NCI-H1105 (cell line): ENCODE results near the gene ADAT1.
A peak's percentile ranks its signal among the peaks of the same experiment; 100 is the strongest.

Source experiments
- DNase-seq: peaks from one replicate; lab custom pipeline; 2025; lab: John Stamatoyannopoulos, UW

Gene ADAT1

DNA sequence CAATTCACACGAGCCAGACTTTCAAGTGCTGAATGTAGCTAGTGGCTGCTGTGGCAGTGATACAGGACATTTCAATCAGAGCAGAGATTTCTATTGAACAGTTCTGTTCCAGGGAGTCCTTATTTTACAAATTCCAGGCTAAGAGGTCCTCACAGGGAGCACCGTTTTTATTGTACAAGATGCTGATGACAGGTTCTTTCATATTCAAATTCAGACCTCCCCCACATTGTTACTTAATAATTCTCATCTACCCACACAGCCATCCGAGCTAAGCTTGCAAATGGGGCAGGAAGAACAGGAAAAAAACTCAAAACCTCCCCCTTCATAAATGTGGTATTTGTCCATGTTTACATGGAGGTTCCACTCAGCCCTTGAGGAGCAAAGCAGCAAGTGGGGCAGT, 47.1 kb downstream of the ADAT1 start:
- no peak for DNase-seq

DNA sequence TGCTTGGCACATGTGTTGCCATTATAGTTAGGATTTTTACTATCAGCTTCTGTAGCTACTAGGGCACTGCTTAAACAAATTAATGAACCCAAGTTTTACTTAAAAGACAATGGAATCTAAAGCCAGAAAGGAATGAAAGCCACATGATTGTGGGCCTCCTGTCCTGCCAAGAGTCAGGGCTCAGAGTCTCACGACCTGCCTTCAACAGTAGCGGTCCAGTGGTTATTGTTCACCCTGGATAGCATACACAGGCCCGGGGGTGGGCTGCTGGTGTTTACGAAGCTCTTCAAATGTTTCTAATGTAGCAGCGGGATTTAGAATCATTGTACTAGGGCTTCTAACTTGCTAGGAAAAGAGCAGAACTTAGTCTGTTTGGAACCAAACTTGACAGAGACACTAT, 49.1 kb downstream of the ADAT1 start:
- no peak for DNase-seq

DNA sequence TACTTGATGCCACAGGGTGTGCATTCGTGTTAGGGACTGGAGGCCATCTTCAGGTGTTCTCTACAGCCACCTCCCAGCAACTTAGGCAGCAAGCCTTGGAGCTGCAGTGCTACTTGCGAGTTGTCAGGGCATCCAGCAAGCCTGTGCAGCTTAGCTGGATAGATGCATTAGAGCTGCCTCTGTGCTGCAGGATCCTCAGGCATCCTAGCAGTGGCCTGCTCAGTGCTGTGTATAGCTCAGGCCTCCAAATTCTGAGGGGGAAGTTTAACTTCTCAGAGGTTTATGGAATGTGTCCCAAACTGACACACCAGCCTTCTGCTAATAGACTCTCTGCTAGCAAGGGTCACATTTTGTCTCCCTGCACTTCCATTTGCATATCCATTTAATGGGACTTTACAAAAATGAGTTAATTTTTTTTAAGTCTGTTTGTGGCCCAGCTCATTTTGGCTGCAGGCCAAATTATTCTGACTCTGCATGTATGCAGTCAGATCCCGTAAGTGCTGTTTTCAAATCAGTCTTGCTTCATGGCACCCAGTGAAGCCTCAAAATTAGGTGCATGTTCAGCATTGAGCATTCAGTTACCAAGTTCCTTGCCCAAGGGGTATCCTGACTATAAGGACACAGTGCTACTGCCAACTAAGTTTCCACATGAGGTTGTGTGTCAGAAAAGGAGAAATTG, 50.1 kb downstream of the ADAT1 start:
- no peak for DNase-seq

DNA sequence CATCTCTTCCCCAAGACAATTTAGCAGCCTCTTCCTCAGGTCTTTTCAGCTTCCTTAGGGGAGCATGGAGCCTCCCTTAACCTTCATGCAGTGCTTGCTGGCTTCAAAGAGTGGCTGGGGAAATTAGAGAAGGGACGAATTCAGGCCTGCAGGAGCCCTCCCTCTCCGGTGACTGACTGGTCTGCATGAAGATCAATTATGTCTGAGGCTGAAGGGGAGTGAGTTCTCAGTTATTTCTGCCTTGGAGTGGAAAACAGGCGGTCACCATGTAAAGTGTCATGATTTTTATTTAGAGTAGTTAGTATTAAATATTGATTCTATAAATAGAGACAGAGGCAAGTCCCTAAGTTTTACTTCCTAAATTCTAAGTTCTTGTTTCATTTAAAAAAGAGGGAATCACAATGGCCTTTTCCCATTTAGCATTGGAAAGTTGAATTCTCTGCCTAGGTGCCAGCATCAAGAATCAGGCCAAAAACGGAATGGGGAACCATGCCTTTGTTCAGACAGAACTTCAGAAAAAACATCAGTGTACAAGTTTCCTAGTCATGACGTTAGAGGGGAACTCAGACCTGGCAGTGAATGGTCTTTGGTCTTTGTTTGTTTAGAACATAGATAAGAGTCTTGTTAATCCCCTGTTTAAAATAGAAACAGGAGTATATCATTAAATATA, 52.5 kb downstream of the ADAT1 start:
- DNase-seq: no peak

DNA sequence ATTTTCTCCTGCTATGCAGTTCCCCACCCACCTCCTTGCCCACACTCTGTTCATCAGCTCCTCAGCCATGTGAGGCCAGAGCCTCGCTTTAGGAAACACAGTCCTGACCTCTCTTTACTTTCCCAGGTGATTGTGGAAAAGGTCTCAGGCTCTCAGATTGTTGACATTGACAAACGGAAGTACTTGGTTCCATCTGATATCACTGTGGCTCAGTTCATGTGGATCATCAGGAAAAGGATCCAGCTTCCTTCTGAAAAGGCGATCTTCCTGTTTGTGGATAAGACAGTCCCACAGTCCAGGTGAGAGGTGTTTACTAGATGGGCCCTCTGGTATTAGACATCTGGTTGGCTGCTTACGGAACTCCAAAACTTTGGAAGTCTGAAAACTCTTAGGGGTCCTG, 55.2 kb downstream of the ADAT1 start:
- DNase-seq: no peak

DNA sequence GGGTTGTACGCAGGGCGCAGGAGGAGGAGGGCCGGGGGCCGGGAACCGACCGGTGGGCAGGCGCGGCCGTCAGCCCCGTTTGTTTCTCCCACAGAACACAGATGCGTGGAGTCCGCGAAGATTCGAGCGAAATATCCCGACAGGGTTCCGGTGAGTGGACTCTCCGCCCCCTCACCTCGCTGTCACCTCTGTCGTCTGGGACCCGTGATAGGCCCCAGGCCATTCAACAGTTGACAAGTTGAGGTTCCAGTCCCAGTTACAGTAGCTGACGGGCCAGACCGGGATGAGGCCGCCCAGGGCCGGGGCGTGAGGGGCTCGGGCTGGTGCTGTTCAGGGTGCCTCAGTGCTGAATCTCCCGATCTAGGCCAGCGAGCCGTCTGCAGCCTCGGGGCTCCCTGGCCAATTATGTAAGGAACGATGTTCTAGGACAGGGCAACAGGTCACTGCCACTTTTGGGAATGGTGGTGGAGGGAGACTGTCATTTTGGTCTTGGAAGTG, 56.3 kb downstream of the ADAT1 start:
- DNase-seq: no peak

DNA sequence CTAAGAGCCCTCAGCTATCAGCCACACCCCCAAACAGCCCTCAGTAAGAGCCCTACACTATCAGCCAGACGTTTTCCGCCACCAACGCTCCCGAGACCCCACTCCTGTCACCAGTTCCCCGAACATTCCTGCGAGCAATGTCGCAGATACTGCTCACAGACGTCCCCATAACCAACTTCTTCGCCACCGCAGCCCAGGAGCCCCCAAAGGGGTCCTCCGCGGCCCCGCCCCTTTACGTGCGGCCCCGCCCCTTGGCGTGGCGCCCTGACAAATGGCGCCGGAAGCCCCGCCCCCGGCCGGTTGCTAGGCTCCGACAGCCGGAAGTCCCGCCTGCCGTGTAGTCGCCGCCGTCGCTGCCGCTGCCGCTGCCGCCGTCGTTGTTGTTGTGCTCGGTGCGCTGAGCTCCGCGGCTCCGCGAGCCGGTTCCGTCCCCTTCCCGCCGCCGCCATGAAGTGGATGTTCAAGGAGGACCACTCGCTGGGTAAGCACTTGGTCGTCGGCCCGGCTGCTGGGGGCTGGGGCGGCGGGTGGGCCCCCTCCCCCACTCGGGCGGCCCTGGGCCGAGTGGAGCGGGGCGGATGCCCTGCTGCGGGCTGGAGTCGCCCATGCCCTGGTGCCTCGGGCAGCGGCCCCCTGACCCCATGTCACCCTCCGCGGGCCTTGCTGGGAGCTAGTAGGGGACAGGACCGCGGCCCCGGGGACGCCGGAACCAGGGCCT, 56.9 kb downstream of the ADAT1 start, which contains the start of gene GABARAPL2:
TSS of gene GABARAPL2 (plus strand) at position 340 of the 718 bp plus-strand sequence. CDS start at position 448, 108 bp downstream.
- peak; percentile 36 for DNase-seq

DNA sequence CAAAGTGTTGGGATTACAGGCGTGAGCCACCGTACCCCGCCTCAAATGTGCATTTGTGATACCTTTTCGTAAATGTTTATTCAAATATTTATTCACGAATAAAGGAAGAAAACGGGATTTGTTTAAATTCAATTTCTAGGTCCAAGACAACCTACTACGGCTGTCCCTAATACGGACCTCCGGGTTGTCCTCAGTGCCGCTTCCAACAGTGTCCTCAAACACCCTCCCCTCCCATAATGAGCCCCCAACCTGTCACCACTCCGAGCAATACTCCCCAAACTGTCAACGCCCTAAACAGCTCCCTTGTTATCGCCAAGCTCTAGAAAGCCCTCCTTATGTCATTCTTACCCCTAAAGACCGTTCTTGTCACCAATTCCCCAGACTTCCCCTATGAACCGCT, 57.4 kb downstream of the ADAT1 start:
- no peak for DNase-seq

DNA sequence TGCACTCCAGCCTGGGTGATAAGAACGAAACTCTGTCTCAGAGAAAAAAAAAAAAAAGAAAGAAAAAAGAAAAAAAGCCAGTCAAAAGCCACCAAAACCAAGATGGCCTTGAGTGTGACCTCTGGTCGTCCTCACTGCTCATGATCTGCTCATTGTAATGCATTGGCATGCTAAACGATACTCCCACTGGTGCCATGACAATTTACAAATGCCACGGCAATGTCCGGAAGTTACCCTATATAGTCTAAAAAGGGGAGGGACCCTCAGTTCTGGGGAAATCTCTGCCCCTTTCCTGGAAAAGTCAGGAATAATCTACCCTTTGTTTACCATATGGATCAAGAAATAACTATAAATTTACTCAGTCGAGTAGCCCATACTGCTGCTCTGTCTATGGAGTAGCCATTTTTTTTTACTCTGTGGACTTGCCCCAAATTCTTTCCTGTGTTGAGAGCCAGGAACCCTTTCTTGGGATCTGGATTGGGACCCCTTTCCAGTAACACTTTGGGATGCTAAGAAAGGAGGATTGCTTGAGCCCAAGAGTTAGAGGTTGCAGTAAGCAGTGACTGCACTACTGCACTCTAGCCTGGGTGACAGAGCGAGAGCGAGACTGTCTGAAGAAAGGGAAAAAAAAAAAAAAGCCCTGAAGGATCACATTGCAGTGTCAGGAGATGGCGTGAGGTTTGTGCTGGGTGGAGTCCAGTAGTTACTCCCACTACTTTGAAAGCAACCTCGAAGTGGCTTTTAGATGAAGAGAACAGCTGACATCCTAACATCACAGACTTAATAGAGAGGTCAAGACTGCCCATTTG, 63.3 kb downstream of the ADAT1 start:
- DNase-seq: no peak

DNA sequence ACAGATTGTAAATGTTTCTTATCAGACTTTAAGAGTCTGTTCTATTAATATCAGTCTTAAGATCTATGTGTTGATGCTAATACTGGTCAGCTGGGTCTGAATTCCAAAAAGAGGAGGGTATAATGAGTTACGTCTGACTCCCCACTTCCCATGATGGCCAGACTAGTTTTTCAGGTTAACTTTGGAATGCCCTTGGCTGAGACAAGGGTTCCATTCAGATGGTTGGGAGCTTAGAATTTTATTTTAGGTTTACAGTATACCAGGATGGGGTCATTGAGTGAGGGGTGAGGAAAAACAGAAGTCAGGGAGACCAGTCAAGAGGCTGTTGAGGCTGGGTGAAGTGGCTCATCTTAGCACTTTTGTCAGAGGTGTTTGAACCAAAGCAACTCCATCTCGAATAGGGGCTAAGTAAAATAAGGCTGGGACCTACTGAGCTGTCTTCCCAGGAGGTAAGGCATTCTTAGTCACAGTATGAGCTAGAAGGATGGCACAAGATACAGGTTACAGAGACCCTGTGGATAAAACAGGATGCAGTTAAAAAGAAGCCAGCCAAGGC, 64.2 kb downstream of the ADAT1 start:
- DNase-seq: no peak

DNA sequence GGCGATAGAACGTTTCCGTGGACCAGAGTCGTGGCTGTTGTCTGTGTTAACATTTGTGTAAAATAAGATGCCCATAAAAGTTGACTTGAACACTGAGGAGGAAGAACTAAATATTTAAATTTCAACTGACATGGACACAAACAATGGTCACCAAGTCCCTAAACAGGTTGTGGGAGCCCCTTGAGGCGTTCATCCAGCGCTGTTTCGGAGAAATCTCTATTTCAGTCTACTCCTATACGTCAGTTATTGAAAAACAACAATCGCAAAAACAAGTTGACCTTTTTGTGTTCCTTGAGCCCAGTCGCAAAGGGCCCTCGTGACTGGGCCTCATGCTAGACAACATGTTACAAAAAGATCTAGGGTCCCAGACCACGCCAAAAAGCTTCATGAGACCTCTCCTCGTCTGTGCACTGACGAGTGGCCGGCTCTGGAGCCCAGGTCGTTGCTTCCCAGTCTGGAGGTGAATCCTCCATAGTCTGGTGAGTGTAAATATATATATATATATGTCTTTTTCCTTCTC, 66.6 kb downstream of the ADAT1 start:
- DNase-seq: no peak

DNA sequence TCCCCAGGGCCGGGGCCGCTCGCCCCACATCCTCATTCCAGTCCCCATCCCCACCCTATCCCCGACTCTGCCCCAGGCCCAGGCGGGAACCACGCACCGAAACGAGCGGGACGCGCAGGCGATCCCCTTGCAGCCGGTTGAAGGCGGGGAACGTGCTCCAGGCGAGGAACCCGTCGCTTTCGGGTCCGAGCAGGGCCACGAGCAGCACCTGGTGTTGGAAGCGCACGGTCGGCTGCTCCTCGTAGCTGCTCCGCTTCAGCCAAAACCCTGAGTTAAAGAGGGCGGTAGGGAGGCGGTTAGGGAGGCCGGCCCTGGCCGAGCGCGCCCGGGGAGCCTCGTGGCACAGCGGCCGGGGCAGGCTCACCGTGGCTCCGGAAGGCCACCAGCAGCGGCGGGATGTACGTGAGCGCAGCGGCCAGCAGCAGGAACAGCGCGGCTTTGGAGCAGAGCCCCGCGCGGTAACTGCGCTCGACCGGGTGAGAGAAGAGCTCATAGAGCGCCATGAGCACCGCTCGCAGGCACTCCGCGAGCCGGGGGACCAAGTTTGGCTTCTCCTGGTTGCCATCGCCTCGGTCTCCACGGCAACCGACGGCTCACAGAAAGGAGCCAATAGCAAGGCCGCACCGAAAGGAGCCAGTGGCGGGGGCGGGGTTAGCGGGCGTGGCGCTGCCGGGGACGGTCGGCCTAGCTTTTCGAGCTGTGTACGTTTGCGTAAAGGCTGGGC, 67.2 kb downstream of the ADAT1 start, which contains the start of gene TMEM231:
TSS of gene TMEM231 (minus strand) at position 546 of the 724 bp plus-strand sequence. CDS start at position 503, 43 bp downstream.
- peak; percentile 89 for DNase-seq

DNA sequence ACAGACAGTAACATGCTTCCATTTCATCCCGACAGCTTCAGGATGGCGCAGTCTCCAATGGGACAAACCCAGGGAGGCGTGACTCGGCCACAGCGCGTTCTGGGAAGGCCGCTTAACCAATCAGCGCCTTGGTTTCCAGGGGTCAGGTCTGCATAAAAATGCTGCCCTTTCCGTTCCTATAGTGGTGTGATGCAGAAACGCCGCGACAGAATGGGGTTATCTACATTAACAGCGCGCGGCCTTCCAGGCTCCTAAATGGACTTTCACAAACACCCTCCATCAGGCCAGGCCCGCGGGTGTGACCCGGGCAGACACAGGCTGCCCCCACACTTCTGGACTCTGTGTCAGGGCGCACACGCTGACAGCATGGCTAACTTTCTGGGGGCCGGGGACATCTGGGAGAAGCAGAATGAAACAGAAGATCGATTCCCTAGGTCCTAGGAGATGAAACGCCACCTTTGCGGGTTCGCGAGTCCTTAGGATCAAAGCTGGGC, 67.8 kb downstream of the ADAT1 start:
- DNase-seq: peak; percentile 70

DNA sequence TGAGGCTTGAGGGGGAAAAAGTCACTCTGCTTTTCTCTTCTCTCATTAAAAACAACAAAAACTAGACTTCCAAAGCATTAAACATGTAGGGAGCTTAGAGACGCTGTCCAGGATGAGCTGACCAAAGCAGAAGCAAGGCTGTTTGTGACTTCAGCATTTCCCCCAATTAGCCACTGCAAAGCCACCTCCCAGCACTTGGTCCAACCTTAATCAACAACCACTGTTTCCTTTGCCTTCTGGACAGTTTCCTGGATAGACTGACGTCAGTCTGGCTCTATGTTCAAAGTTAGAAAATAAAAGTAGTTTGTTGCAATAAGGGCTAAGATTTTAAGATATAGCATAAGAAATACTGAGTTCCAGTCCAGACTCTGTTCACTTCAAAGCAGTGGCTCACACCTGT, 70.1 kb downstream of the ADAT1 start:
- DNase-seq: no peak

DNA sequence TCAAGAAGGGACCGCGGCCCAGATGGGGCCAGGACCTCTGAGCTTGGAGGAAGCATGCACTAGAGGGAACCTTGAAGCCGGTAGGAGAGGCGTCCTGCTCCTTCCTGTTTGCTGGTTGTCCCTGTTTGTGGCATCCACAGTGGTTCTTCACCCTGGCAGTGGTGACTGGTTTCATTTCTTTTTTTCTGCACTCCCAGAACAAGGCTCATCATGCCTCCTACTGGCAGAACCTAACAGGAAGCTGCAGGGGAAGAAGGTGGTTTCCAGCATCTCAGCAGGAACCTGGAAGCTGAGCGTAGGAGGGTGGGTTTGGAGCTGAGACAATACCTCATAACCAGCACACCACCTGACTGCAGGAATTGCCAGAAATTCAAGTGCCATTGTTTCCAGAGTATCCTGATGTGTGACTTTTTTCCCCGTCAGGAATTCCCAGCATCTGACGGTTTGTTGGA, 72.8 kb downstream of the ADAT1 start:
- DNase-seq: no peak
